ENCODE data around the gene MDM4. TPM values are rescaled to one million over a fixed set of nuclear protein-coding genes. Genes with fewer than 3 reads are reported as not detected.
"Not testable (repeated sequence)": the region's sequence is repeated elsewhere in the genome, so short reads cannot be mapped to it uniquely, and the experiment has no call there.

The MDM4 gene
- total RNA-seq, 1 experiment from 2014 or later: 42.1 TPM

DNA sequence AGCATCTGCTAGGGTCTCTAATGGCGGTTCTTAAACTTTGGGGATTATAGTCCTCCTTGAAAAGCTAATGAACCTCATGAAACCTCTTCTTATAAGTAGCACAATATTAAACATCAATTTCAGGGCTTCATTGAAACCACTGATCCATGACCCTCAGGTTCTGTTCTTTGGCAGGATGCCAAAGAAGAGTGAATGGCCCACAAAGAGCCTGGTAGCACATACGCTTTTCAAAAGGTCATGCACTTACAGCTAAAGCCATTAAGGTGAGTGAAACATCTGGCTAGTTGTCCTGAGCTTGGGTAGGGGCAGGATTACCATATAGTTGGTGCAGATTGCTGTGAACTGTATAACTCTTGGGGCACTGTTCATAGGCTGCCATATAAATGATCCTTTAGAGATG, 42.3 kb downstream of the MDM4 start:
- no peaks in the 10 kb centered on the region for H3K27me3 ChIP-seq (ENCODE audit: control insufficient read depth, insufficient read depth, low read length)
- no TSS peak for BruUV-seq (replicated peaks)
- H3K4me3 ChIP-seq (ENCODE audit: low read depth in 2 of 2, low read length in 2 of 2): no peak overlapping the region
- DNase-seq (ENCODE audit: low read depth, low spot score): no peak
- ChIA-PET POLR2A (no interaction called here), CTCF (interaction anchor here (1.9 kb wide), 1 partner anchor 249 kb away, joined by 4 read pairs; no protein-coding TSS in a partner anchor)
- TF ChIP-seq POLR2AphosphoS5 (IDR thresholded peaks at IDR 0.05; ENCODE audit: low read depth, low read length): no peak
- TF ChIP-seq SIN3A (IDR thresholded peaks at IDR 0.05; ENCODE audit: borderline replicate concordance, insufficient read depth, low read depth, low read length): no peak
- TF ChIP-seq CTCF (IDR thresholded peaks at IDR 0.05): no peak
- TF ChIP-seq TCF7L2 (IDR thresholded peaks at IDR 0.05; ENCODE audit: low read depth, low read length): no peak
- TF ChIP-seq, protein P1, sequence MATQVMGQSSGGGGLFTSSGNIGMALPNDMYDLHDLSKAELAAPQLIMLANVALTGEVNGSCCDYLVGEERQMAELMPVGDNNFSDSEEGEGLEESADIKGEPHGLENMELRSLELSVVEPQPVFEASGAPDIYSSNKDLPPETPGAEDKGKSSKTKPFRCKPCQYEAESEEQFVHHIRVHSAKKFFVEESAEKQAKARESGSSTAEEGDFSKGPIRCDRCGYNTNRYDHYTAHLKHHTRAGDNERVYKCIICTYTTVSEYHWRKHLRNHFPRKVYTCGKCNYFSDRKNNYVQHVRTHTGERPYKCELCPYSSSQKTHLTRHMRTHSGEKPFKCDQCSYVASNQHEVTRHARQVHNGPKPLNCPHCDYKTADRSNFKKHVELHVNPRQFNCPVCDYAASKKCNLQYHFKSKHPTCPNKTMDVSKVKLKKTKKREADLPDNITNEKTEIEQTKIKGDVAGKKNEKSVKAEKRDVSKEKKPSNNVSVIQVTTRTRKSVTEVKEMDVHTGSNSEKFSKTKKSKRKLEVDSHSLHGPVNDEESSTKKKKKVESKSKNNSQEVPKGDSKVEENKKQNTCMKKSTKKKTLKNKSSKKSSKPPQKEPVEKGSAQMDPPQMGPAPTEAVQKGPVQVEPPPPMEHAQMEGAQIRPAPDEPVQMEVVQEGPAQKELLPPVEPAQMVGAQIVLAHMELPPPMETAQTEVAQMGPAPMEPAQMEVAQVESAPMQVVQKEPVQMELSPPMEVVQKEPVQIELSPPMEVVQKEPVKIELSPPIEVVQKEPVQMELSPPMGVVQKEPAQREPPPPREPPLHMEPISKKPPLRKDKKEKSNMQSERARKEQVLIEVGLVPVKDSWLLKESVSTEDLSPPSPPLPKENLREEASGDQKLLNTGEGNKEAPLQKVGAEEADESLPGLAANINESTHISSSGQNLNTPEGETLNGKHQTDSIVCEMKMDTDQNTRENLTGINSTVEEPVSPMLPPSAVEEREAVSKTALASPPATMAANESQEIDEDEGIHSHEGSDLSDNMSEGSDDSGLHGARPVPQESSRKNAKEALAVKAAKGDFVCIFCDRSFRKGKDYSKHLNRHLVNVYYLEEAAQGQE (IDR thresholded peaks at IDR 0.05; ENCODE audit: insufficient read depth in 1 of 2, low read depth in 2 of 2, low read length in 1 of 2): no peak
- no peak overlapping the region for H3K27ac ChIP-seq (ENCODE audit: low read length)
- no peak for ATAC-seq
- H3K9me3 ChIP-seq (ENCODE audit: control insufficient read depth, insufficient read depth, low read depth, low read length): no peaks in the 10 kb centered on the region
- in situ Hi-C loops (cut with HindIII; ENCODE audit: low pct_unique_long_range_greater_than_20kb, low sequenced_read_pairs) (no loop called here), intact Hi-C loops (cut with micrococcal nuclease; ENCODE audit: unreplicated experiment) (no loop called here)
- H3K4me1 ChIP-seq (ENCODE audit: control insufficient read depth, insufficient read depth, low read length): no peaks in the 10 kb centered on the region; the same call in 1 of the 2 replicates
- H3K36me3 ChIP-seq (ENCODE audit: control insufficient read depth, insufficient read depth, low read length): no peaks in the 10 kb centered on the region

GRCh38 chr1:204560002-204560401, 43.8 kb downstream of the MDM4 start:
- H3K27me3 ChIP-seq (ENCODE audit: control insufficient read depth, insufficient read depth, low read length); BruUV-seq (replicated peaks); H3K27ac ChIP-seq (ENCODE audit: low read length); in situ Hi-C loops (cut with HindIII; ENCODE audit: low pct_unique_long_range_greater_than_20kb, low sequenced_read_pairs); ATAC-seq; DNase-seq (ENCODE audit: low read depth, low spot score); H3K4me1 ChIP-seq (ENCODE audit: control insufficient read depth, insufficient read depth, low read length); H3K36me3 ChIP-seq (ENCODE audit: control insufficient read depth, insufficient read depth, low read length); H3K9me3 ChIP-seq (ENCODE audit: control insufficient read depth, insufficient read depth, low read depth, low read length); POLR2A ChIA-PET; H3K4me3 ChIP-seq (ENCODE audit: low read depth in 2 of 2, low read length in 2 of 2): not testable (repeated sequence)
- CTCF ChIA-PET: interaction anchor here (0.9 kb wide), 1 partner anchor 247 kb away, joined by 3 read pairs; no protein-coding TSS in a partner anchor
- intact Hi-C loops (cut with micrococcal nuclease; ENCODE audit: unreplicated experiment): loop anchor here (10.0 kb wide), 1 partner anchor 385 kb away; no protein-coding TSS in a partner anchor

GRCh38 chr1:204560590-204561150, 44.5 kb downstream of the MDM4 start:
- ATAC-seq (no peak), DNase-seq (ENCODE audit: low read depth, low spot score) (no peak)
- TF ChIP-seq, protein P1 (IDR thresholded peaks at IDR 0.05; ENCODE audit: insufficient read depth in 1 of 2, low read depth in 2 of 2, low read length in 1 of 2): no peak
- TF ChIP-seq TCF7L2 (IDR thresholded peaks at IDR 0.05; ENCODE audit: low read depth, low read length) (no peak), POLR2AphosphoS5 (IDR thresholded peaks at IDR 0.05; ENCODE audit: low read depth, low read length) (no peak), CTCF (IDR thresholded peaks at IDR 0.05) (no peak), SIN3A (IDR thresholded peaks at IDR 0.05; ENCODE audit: borderline replicate concordance, insufficient read depth, low read depth, low read length) (no peak)
- intact Hi-C loops (cut with micrococcal nuclease; ENCODE audit: unreplicated experiment) (loop anchor here (10.0 kb wide), 1 partner anchor 384 kb away; no protein-coding TSS in a partner anchor), in situ Hi-C loops (cut with HindIII; ENCODE audit: low pct_unique_long_range_greater_than_20kb, low sequenced_read_pairs) (no loop called here)
- H3K27ac ChIP-seq (ENCODE audit: low read length): no peak overlapping the region
- CTCF ChIA-PET: interaction anchor here (0.7 to 0.9 kb wide), 2 partner anchors 246 to 376 kb away, joined by 3 to 8 read pairs; no protein-coding TSS in a partner anchor
- no peaks in the 10 kb centered on the region for H3K36me3 ChIP-seq (ENCODE audit: control insufficient read depth, insufficient read depth, low read length)
- H3K27me3 ChIP-seq (ENCODE audit: control insufficient read depth, insufficient read depth, low read length): no peaks in the 10 kb centered on the region
- peaks cover 9% of the 10 kb centered on the region for H3K4me1 ChIP-seq (ENCODE audit: control insufficient read depth, insufficient read depth, low read length)
- no peak overlapping the region for H3K4me3 ChIP-seq (ENCODE audit: low read depth in 2 of 2, low read length in 2 of 2)
- no peaks in the 10 kb centered on the region for H3K9me3 ChIP-seq (ENCODE audit: control insufficient read depth, insufficient read depth, low read depth, low read length)
- no TSS peak for BruUV-seq (replicated peaks)
- POLR2A ChIA-PET: no interaction called here
